HEK293T (cell line): ENCODE data around the gene ASTN2.

Source experiments
- CTBP1 ChIP-seq: fragments of 450-650 bp; IDR thresholded peaks from 2 replicates; pipeline ENCODE4 v1.6.1; 2016; ENCODE audit warnings: borderline replicate concordance
- ELF4 ChIP-seq: fragments of 450-650 bp; IDR thresholded peaks from 2 replicates; pipeline ENCODE4 v1.6.1; 2017; ENCODE audit warnings: antibody characterized with exemption
- FOXA1 ChIP-seq: fragments of 450-650 bp; IDR thresholded peaks from 2 replicates; pipeline ENCODE4 v1.6.1; 2016; ENCODE audit warnings: mild to moderate bottlenecking
- L3MBTL2 ChIP-seq: fragments of 450-650 bp; conservative IDR thresholded peaks from 2 replicates; pipeline ENCODE4 v1.6.1; 2016; ENCODE audit warnings: mild to moderate bottlenecking
- LEF1 ChIP-seq: fragments of 450-650 bp; IDR thresholded peaks from 2 replicates; pipeline ENCODE4 v1.6.1; 2017; ENCODE audit warnings: mild to moderate bottlenecking, borderline replicate concordance
- NFRKB ChIP-seq: fragments of 450-650 bp; IDR thresholded peaks from 2 replicates; pipeline ENCODE4 v1.6.1; 2016; ENCODE audit warnings: mild to moderate bottlenecking, moderate library complexity
- SP1 ChIP-seq: fragments of 450-650 bp; IDR thresholded peaks from 2 replicates; pipeline ENCODE4 v1.6.1; 2017
- SUZ12 ChIP-seq: fragments of 450-650 bp; IDR thresholded peaks from 2 replicates; pipeline ENCODE4 v1.6.1; 2016; ENCODE audit warnings: mild to moderate bottlenecking

- TF ChIP-seq NFRKB (no peak), FOXA1 (no peak), ELF4 (no peak), SP1 (no peak), CTBP1 (no peak), LEF1 (no peak), SUZ12 (no peak), L3MBTL2 (no peak)
Observed at GRCh38 chr9:117300371-117301110, 114.3 kb downstream of the ASTN2 start.
